Transverse colon (tissue), 3 donors: ENCODE results near the gene PLCD1.

Experiments
- CTCF ChIP-seq, 5 experiments: fragments of 200-600 bp in 3 of 5; fragments of 450-650 bp in 2 of 5; sonication (generic) in 3 of 5; IDR thresholded peaks; 1 replicate in 2 of 5; 2 replicates in 3 of 5; pipeline ENCODE4 v1.5.1; 2016 to 2017; ENCODE audit warnings: antibody characterized with exemption in 5 of 5, inconsistent platforms in 3 of 5, mild to moderate bottlenecking in 2 of 5, moderate library complexity in 1 of 5
- POLR2A ChIP-seq: fragments of 450-650 bp; IDR thresholded peaks from one replicate; pipeline ENCODE4 v1.6.1; 2016; ENCODE audit warnings: antibody characterized with exemption, mild to moderate bottlenecking, moderate library complexity

GRCh38 chr3:37993460-37993819, 36.0 kb downstream of the PLCD1 start:
- TF ChIP-seq CTCF (IDR thresholded peaks at IDR 0.05) (no peak), POLR2A (no peak)
